Loucy (cell line): ENCODE measurements around the gene KLRC2.
"Not testable (repeated sequence)": the region's sequence is repeated elsewhere in the genome, so short reads cannot be mapped to it uniquely, and the experiment has no call there.

ENCODE experiments used
- H2AFZ ChIP-seq: fragments of 200-600 bp; sonication (generic); 2 replicates; pipeline ENCODE4 v1.6.0; 2016; ENCODE audit warnings: antibody characterized with exemption, mild to moderate bottlenecking, low read length, moderate library complexity
- H3F3A ChIP-seq: fragments of 200-600 bp; 2 replicates; pipeline ENCODE4 v1.6.0; 2016; ENCODE audit warnings: antibody characterized with exemption, low read depth, mild to moderate bottlenecking
- H3K27me3 ChIP-seq: fragments of 200-600 bp; sonication (generic); 2 replicates; pipeline ENCODE4 v1.6.1; 2014; ENCODE audit warnings: low read length, mild to moderate bottlenecking; ENCODE audit not compliant: insufficient read depth, poor library complexity, severe bottlenecking
- H3K36me3 ChIP-seq: fragments of 200-600 bp; sonication (generic); 2 replicates; pipeline ENCODE4 v1.6.1; 2016; ENCODE audit warnings: low read length; ENCODE audit not compliant: insufficient read depth
- H3K4me1 ChIP-seq: fragments of 200-600 bp; sonication (generic); 2 replicates; pipeline ENCODE4 v1.5.1; 2014; ENCODE audit warnings: low read length, mild to moderate bottlenecking; ENCODE audit not compliant: insufficient read depth, poor library complexity, severe bottlenecking
- H3K4me2 ChIP-seq: fragments of 200-600 bp; sonication (generic); 2 replicates; pipeline ENCODE4 v1.6.0; 2014; ENCODE audit warnings: antibody characterized with exemption, low read length, low read depth, mild to moderate bottlenecking; ENCODE audit not compliant: poor library complexity, severe bottlenecking
- H3K4me3 ChIP-seq: fragments of 200-600 bp; sonication (generic); 2 replicates; pipeline ENCODE4 v1.5.1; 2014; ENCODE audit warnings: low read length, mild to moderate bottlenecking, mixed read lengths; ENCODE audit not compliant: poor library complexity, severe bottlenecking
- H3K79me2 ChIP-seq: fragments of 200-600 bp; sonication (generic); 2 replicates; pipeline ENCODE4 v1.6.1; 2014; ENCODE audit warnings: low read length; ENCODE audit not compliant: insufficient read depth
- H3K9ac ChIP-seq: fragments of 200-600 bp; sonication (generic); 2 replicates; pipeline ENCODE4 v1.6.0; 2014; ENCODE audit warnings: mild to moderate bottlenecking, low read depth, low read length, moderate library complexity; ENCODE audit not compliant: poor library complexity, severe bottlenecking
- H3K9me2 ChIP-seq: fragments of 200-600 bp; sonication (generic); replicated peaks from 2 replicates; pipeline ENCODE4 v1.6.1; 2016; ENCODE audit warnings: low read depth, low read length, mixed read lengths
- H3K9me3 ChIP-seq: fragments of 200-600 bp; sonication (generic); 2 replicates; pipeline ENCODE4 v1.6.1; 2014; ENCODE audit warnings: mild to moderate bottlenecking, antibody characterized with exemption, low read length, low read depth; ENCODE audit not compliant: insufficient read depth
- H4K20me1 ChIP-seq: fragments of 200-600 bp; sonication (generic); 2 replicates; pipeline ENCODE4 v1.6.0; 2014; ENCODE audit warnings: antibody characterized with exemption, low read length, mild to moderate bottlenecking; ENCODE audit not compliant: insufficient read depth, poor library complexity, severe bottlenecking

The KLRC2 gene

GRCh38 chr12:10439608-10440274 lies 3.9 kb upstream of the KLRC2 start:
- not testable (repeated sequence) for H3K9ac ChIP-seq, H3K27me3 ChIP-seq, H3K4me3 ChIP-seq, H3K4me2 ChIP-seq, H4K20me1 ChIP-seq, H3K36me3 ChIP-seq, H3F3A ChIP-seq, H3K4me1 ChIP-seq, H2AFZ ChIP-seq, H3K9me2 ChIP-seq, H3K9me3 ChIP-seq, H3K79me2 ChIP-seq

DNA sequence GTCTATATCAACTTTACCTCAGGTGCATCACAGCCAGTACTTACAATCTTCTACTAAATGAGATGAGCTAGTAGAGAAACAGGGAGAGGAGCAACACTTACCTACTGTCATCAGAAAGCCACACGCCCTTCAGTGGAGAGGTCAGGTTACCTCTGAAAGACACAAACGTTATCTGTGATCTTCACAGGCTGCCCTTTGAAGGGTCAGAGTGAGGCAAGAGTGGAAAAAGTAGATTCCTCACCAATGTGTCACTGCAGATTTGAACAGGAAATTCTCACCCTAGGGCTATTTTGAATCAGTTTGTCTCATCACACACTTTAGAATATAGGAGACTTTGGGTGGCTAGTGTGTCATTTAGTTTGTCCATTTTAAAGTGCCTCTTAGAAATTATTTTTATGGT lies 1.8 kb upstream of the KLRC2 start:
- H3K4me3 ChIP-seq, H3K4me2 ChIP-seq, H3K9me2 ChIP-seq, H3K36me3 ChIP-seq, H3K27me3 ChIP-seq, H2AFZ ChIP-seq, H3K9ac ChIP-seq, H3K9me3 ChIP-seq, H3F3A ChIP-seq, H3K4me1 ChIP-seq, H3K79me2 ChIP-seq, H4K20me1 ChIP-seq: not testable (repeated sequence)

DNA sequence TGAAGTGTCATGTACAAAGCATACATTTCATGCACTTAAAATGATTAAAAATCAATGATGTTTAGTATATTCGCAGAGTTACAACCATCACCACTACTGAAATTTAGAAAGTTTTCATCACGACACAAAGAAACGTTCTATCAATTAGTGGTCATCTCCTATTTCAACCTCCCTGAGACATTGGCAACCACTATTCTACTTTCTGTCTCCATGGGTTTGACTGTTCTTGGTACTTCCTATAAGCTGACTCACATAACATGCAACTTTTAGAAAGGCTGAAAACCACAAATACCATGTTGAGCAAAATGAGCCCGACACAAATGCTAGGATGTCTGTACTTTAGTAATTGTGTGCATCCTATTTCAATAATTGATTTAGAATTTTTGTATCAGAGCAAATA lies 5.2 kb downstream of the KLRC2 start:
- not testable (repeated sequence) for H3K9ac ChIP-seq, H3K27me3 ChIP-seq, H3K9me3 ChIP-seq, H2AFZ ChIP-seq, H3K4me1 ChIP-seq, H3K9me2 ChIP-seq, H3K4me3 ChIP-seq, H3K4me2 ChIP-seq, H3K36me3 ChIP-seq, H4K20me1 ChIP-seq, H3F3A ChIP-seq, H3K79me2 ChIP-seq

- H2AFZ ChIP-seq, H3K36me3 ChIP-seq: not testable (repeated sequence)
These were observed 9.9 kb downstream of the KLRC2 start for GRCh38 chr12:10425938-10426337.

DNA sequence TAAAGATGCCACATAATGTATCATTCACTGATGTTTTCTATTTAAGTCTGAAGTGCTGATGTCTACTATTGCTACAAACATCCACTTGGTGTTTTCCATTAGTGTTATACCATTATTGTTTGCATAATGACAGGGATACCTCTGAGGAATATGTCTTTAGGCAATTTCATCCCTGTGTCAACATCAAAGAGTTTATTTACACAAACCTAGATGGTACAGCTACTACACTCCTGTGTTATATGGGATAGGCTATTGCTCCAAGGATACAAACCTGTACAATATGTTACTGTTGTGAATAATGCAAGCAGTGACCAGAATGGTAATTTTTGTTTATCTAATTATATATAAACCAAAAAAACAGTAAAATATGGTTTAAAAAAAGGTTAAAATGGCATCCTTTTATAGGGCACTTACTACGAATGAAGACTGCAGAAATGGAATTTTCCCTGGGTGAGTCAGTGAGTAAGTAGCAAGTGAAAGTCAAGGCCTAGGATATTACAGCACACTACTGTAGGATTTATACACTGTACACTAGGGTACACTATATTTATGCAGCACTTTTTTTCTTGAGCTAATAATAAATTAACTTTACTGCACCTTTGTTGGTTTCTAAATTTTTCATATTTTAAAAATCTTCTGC lies 11.4 kb downstream of the KLRC2 start:
- H3K9me3 ChIP-seq, H3K9ac ChIP-seq, H3K36me3 ChIP-seq, H3K9me2 ChIP-seq, H4K20me1 ChIP-seq, H3K4me1 ChIP-seq, H2AFZ ChIP-seq, H3K4me2 ChIP-seq, H3K27me3 ChIP-seq, H3K79me2 ChIP-seq, H3F3A ChIP-seq, H3K4me3 ChIP-seq: not testable (repeated sequence)

More at GRCh38 chr12:10425938-10426337, 9.9 kb downstream of the KLRC2 start:
- not testable (repeated sequence) for H3K4me1 ChIP-seq, H3K9ac ChIP-seq, H3K27me3 ChIP-seq, H3K9me3 ChIP-seq, H3F3A ChIP-seq, H3K9me2 ChIP-seq, H3K4me3 ChIP-seq, H4K20me1 ChIP-seq, H3K4me2 ChIP-seq, H3K79me2 ChIP-seq

DNA sequence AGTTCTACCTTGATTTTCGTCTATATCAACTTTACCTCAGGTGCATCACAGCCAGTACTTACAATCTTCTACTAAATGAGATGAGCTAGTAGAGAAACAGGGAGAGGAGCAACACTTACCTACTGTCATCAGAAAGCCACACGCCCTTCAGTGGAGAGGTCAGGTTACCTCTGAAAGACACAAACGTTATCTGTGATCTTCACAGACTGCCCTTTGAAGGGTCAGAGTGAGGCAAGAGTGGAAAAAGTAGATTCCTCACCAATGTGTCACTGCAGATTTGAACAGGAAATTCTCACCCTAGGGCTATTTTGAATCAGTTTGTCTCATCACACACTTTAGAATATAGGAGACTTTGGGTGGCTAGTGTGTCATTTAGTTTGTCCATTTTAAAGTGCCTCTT lies 13.7 kb downstream of the KLRC2 start:
- H3K4me2 ChIP-seq, H3K4me3 ChIP-seq, H3K27me3 ChIP-seq, H3F3A ChIP-seq, H3K9ac ChIP-seq, H2AFZ ChIP-seq, H3K79me2 ChIP-seq, H3K36me3 ChIP-seq, H3K9me3 ChIP-seq, H4K20me1 ChIP-seq, H3K9me2 ChIP-seq, H3K4me1 ChIP-seq: not testable (repeated sequence)

DNA sequence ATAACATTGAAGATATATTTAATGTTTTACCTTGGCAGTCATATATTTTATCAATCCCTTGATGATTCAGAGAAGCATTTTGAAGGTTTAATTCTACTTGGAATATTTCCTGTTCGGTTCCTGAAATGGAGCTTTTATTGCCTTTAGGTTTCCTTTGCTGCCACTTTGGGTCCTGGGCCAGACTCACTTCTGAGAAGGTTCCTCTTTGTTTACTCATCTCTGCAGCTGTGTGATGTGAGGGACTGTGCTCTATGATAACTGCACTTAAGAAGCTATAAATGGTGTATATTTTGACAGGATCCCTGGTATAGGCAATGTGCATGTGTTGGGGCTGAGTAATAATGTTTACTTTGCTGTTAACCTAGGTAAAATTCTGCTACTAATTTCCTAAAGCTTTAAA lies 15.5 kb downstream of the KLRC2 start, which contains the start of gene KLRC3:
Gene KLRC3 (minus strand): TSS at position 262 of the 400 bp plus-strand sequence. CDS start 45 bp downstream, at position 217.
- not testable (repeated sequence) for H3K9me2 ChIP-seq, H4K20me1 ChIP-seq, H2AFZ ChIP-seq, H3K79me2 ChIP-seq, H3K27me3 ChIP-seq, H3K36me3 ChIP-seq, H3K9me3 ChIP-seq, H3K9ac ChIP-seq, H3K4me3 ChIP-seq, H3K4me1 ChIP-seq, H3K4me2 ChIP-seq, H3F3A ChIP-seq
